HG03025 (cell line): ENCODE results near the gene TRPM3.
"Not testable (repeated sequence)": the region's sequence is repeated elsewhere in the genome, so short reads cannot be mapped to it uniquely, and the experiment has no call there.

Source experiments
- ATAC-seq: cut with Tn5 transposase; IDR thresholded peaks from one replicate; pipeline ENCODE4 v1.9.1; 2021; ENCODE audit warnings: mild to moderate bottlenecking, moderate library complexity; ENCODE audit not compliant: unreplicated experiment, low FRiP score

Gene TRPM3

DNA sequence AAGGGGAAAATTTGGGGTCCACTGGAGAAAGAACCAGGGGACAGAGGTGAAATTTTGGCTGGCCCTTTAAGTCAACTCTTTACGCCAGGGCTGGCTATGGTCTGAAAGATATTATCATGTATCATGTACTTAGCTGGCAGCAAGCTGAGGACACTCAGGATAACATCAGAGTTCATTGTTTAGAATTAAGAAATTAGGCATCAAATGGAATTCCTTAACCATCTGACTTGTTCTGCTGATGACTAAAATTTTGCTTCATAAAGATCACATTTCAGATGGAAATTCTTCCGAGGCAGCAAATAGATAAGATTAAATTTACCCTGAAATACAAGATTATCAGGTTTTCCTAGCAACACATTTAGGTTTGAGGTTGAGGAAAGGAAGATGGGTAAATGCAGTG is 437.6 kb downstream of the TRPM3 start:
- ATAC-seq, result no peak

DNA sequence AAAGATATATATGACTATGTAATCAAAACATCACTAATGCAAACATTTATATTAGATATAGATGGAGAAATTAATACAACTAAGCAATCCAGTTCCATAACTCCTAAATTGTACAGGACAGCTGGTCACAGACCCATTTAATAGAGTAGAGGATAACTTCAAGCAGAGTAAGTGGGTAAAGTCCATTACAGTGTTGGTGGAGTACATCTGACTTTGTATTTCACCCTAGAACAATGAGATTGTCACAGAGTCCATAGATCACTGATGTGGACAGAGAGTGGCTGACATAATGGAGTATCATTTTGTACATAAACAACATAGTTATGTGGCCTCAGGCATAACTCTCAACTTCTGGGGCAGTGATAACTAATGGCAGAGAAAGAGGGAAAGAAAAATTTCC is 439.1 kb downstream of the TRPM3 start:
- ATAC-seq, result no peak

DNA sequence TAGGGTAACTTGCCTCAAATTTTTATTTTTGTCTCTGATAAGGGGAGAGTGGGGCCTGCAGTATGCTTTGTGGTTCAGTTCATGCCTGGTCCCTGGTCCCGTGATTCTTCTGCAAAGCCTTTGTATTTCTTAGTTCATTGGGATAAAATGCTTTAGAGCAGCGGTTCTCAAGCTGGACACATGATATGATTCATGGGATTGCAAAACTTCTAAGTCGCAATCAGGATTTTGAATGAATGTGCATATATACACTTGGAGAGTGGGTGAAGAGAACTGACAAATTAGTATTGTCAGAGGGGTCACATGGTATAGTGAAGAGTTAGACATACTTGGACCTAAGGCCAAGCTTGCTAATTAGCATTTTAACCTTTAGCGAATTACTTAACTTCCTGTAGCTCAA is 441.6 kb downstream of the TRPM3 start:
- no peak for ATAC-seq

DNA sequence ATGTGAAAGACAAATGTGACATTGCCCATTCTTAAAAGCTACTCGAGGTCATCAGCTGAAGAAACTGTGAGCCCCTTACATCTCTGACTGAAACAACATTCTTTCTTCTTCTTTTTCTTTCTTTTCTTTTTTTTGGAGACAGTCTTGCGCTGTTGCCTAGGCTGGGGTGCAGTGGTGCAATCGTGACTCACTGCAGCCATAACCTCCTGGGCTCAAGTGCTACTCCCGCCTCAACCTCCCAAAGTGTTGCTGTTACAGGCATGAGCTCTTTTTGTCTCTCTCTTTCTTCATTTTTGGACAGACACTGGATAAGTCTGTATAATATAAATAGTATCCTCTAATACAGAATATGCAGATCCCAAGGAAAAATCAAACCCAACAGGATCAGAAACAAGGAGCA is 443.3 kb downstream of the TRPM3 start:
- no peak for ATAC-seq

DNA sequence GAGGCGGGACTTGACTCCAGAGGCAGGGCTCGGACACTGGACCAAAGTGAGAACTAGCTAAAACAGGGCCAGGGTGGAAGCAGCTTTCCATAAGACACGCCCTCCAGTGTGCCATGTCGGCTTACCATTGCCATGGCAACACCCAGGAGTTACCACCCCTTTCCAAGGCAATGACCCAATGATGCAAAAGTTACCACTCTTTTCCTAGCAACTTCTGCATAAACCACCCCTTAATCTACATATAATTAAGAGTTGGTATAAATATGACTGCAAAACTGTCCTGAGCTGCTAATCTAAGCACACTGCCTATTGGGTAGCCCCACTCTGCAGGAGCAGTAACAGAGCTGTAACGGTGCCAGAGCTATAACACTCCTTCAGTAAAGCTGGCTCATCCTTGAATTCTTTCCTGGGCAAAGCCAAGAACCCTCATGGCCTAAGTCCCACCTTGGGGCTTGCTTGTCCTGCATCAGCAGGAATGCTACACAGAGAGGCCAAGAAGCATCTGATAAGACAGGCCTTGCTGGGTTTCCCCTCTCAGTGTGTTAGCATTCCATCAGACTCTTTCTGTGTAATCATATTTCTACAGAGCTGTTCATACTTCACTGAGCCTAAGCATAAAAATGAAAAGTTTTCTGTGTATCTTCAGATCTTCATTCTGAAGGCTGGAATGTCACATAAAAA is 444.2 kb downstream of the TRPM3 start:
- no peak for ATAC-seq

DNA sequence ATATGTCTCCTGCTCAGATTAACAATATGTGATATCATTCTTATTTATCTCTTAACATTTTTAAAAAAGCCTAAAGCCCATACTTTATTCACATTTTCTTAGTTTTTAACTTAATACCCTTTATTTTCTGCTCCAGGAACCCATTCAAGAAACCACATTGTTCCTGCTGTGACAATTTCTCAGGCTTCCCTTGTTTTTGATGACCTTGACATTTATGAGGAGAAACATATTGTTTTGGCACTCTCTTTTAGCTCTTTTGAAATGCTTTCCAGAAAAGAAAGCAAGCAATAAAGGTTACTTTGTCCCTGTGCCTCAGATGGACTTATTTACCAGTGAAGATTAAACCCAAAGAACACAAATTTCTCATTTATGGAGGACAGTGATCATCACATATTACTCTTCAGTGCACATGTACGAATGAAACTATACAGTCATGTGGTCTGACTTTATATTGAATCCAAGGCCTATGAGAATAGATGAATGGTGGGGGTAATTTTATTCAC is 445.5 kb downstream of the TRPM3 start:
- ATAC-seq, result no peak

DNA sequence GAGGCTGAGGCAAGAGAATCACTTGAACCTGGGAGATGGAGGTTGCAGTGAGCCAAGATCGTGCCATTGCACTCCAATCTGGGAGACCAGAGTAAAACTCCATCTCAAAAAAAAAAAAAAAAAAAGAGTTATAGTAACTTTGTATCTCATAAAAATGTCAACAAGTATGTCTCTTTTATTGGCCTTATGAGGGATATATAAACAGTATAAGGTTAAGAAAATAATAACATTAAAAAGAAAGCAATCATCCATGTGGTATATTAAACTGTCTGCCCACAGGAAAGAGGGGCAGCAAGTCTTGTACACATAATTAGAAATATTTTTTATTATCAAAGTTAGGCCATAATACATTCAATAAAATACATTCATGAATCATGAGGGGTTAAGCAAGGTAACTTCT is 447.6 kb downstream of the TRPM3 start:
- no peak for ATAC-seq

DNA sequence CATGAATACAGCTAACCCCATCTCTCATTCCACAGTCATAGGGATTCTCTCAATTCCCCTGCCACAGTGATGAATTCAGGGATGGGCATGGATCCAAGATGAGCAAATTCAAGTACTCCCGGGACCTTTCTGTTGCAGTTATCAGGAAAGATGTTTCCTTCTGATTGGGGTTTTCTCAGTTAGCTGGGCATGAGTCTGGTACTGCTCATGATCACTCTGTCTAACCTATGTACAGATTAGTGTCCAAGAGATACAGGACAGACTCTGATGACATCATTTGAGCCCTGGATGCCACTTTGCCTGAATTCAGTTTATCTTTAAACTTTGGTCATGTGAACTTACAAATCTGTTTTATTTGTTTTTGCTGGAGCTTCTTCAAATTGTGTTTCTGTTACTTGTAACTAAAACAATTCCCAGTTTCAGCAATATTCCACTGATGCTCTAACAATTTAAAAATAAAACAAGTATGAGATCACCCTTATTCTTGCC is 449.2 kb downstream of the TRPM3 start:
- ATAC-seq, result no peak

DNA sequence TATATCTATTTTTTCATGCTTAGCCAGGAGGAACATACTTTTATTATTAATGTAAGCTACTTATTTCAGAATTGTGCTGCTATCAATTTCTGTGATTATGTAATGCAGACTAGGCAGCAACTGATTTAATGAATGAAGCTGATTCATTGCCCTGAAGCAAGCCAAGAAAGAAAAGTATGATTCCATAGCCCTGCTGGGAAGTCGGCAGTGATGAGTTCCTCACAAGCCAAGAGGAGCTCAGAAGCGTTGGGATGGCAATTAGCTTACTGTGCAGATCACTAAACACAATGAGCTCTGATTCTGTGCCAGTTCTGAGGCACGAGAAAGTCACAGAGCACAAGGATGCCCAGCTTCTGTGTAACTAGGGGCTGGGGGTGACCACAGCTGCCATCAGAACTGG is 452.7 kb downstream of the TRPM3 start:
- no peak for ATAC-seq

DNA sequence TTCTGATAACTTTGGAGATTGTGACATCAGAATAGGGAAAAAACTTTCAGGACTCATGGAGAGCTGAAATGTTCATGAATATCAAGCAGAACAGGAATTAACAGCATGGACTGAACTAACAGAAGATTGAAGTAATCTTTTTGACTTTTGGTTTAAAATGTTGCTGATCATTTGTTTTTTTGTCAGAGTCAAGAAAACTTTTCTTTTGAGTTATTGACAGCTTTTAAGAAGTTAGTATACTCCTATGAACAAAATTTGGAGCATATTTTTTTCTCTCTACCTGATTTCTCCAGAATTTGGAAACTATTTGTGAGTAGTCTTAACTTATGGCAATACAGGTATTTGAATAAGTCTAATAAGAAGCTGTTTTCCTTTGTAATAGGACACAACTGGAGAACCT is 462.7 kb downstream of the TRPM3 start:
- no peak for ATAC-seq

DNA sequence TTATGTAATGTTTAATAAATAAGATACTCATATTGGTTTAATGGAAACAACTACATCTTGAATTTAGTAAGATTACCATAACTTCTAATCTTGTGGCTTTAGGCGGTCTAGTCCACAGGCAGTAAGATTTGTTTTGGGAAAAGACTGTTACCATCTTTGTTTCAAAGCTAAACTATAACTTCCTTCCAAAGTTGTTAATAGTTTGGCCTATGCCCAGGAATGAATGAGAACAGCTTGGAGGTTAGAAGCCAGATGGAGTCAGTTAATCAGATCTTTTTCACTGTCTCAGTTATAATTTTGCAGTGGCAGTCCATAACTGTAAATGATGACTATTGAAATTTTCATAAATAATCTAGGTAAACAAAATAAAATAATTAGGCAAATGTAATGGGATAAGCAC is 465.1 kb downstream of the TRPM3 start:
- ATAC-seq, result no peak

DNA sequence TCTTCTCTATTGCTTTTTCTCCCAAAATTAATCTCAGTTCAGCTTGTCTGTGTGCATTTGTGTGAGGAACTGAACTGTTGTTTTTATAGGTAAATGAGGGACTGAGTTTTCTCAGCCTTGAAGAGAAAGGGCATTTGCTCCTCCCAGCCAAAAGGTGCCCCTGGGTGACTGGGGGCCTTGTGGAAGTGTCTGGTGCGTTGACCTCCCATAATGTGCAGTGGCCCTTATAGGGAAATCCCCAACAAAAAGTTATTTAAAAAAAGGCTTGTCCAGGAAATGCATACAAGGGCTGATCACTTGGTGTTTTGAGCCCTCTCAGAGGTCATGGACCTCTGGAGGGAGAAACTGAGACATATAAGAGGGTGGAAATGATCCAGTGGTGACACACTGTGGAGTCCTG is 467.3 kb downstream of the TRPM3 start:
- no peak for ATAC-seq

DNA sequence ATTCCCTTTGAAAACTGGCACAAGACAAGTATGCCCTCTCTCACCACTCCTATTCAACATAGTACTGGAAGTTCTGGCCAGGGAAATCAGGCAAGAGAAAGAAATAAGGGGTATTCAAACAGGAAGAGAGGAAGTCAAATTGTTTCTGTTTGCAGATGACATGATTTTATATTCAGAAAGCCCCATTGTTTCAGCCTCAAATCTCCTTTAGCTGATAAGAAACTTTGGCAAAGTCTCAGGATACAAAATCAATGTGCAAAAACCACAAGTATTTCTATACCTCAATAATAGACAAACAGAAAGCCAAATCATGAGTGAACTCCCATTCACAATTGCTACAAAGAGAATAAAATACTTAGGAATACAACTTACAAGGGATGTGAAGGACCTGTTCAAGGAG is 476.8 kb downstream of the TRPM3 start:
- ATAC-seq, result not testable (repeated sequence)

DNA sequence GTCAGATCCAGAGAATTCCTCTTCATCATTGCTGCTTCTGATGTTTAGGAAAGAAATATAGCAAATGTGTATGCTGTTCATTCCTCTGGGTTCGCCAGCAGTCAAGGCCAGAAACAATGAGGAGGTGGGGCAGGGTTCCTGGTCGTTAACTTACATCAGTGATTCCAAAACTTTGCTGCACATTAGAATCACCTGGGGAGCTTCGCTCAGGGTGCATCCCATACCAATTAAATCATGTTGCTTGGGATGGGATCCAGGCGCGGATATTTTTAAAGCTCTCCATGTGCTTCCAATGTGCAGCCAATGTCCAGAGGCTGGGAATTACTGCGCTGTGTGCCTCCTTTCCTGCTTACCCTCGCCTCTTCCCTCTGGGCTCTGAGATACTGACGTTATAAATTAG is 479.1 kb downstream of the TRPM3 start:
- ATAC-seq, result no peak

DNA sequence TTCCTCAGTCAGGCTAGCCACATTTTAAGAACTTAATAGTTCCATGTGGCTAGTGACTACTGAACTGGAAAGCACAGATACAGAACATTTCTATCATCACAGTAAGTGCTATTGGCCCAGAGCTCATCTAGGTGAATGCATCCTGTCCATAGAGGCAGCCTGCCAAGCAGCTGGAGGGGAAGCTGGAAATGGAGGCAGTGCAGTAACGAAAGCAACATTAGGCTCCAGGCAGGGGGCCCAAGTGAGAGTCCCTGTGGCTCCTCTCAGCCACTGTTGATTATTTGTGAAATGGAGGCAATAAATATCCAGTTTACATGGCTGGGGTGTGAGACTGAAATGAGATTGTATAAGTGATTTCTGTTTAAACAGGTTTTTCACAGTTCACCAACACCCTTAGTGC is 479.8 kb downstream of the TRPM3 start:
- ATAC-seq, result no peak

DNA sequence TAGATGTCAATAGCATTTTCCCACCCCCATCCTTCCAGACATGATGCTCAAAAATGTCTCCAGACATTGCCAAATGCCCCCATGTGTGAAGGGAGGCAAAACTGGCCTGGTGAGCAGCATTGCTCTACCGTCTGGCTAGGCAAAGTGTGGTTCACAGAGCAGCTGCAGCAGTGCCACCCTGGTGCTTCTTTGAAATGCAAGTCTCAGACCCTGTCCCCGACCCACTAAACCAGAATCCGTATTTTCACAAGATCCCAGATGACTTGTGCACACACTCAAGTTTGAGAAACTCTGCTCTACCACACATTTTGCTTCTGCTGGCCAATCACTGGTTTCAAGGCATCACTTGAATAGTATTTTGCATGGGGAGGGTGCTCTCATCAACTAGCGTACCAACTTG is 480.4 kb downstream of the TRPM3 start:
- no peak for ATAC-seq

DNA sequence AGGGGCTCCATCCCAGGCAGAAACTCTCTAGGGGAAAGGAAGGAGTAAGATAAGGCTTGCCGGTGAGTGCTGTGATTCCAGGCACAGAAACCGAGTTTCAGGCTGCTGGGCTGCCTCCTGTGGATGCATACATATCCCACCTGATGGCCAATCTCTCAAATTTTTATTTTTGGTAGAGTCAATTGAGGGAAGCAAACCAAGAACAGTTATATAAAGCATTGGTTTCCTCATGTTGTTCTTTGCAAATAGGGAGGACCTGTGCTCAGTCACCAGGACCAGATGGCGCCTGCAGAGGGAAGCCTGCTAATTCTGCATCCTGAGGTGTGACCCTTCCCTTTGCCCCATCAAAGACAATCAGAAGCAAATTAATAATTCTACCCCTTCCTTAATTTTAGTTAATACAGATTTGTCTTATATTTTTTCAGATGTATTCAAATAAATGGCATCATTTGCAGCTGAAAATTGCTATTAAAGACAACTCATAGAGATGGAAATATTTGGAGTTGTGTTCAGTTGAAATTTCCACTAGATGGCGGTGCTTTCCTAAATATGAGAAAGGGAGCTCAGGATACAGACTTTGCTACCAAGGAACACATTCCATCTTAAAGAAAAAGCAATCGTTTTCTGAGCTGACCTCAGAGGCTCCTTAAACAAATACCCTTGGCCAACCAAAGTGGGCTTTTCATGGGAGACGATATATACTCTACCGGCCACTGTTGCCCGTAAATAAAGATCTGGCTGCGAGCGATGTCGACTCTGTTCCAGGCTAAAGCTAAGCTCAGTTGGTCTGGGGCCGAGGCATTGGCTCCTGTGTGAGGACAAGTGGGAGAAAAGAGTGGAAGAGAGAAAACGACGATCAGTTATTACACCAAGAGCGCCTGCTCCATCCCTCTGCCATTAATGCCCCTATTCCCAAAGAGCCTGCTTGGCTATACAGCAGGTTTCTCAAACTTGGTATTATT is 481.3 kb downstream of the TRPM3 start:
- no peak for ATAC-seq

DNA sequence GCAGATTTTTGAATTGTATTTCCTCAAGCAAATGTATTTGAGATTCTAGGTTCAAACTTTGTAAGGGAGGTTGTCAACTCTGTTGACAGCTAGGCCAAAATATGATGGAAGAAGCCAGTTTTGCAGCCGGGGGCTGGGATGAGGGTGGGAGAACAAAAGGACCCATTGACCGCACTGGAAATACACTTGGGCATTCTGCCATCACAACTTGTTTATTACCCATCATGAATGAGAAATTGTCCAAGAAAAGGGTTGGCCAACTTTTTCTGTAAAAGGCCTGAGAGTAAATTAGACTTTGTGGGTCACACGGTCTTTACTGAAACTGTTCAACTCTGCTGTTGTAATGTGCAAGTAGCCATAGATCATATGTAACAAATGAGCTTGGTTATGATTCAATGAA is 485.6 kb downstream of the TRPM3 start:
- ATAC-seq, result no peak

DNA sequence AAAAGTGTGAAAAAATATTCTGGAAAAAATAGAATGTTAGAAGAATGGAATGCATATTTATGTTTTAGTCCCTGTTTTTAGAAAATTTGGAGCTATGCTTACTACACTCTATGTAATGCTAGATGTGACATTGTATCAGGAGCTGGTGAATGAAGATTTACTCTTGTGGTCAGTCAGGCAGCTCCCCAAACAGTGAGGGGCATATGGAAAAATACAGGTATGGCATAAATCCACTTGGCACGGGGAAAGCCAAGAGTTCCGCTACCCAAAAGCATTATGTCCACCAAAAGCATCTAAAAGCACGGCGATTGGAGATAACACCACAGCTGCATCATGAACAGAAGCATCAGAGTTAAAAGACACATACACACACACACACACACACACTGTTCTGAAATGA is 486.7 kb downstream of the TRPM3 start:
- ATAC-seq, result no peak

DNA sequence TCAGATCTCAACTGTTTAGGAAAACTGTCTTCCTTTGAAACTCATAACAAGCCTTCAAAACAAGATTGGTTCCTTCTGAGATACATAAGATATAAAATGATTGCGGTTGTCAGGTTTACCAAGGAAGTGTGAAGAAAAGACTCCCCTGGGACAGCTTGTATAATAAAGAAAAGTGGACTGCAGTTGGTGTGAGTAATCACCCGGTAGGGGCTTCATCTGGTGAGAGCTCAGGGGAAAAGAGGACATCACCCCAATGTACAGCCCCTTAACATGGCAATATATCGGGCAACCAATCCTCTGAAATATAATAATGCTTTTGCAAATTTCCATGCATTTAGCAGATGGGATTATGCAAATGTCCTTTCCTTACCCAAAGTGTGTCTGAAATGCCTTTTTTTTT is 490.4 kb downstream of the TRPM3 start:
- no peak for ATAC-seq

DNA sequence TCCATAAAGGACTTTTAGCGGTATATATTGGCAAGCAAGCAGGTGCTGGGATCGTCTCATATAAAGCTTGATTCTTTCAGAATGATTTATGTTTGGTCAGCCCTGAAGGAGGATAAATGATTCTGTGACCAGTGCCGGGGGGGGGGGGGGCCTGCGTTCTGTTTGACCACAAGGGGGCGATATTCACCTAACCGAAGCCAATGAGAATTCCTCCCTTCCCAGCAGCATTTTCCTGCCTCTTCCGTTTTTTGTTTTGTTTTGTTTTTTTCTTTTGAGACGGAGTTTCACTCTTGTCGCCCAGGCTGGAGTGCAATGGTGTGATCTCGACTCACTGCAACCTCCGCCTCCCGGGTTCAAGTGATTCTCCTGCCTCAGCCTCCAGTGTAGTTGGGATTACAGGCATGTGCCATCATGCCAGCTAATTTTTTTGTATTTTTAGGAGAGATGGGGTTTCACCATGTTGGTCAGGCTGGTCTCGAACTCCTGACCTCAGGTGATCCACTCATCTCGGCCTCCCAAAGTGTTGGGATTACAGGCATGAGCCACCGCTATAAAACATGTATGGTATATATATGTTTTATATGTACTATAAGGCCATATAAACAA is 492.2 kb downstream of the TRPM3 start:
- not testable (repeated sequence) for ATAC-seq
